ENCODE data around the gene CAPN10. TPM values are rescaled to one million over a fixed set of nuclear protein-coding genes. Genes with fewer than 3 reads are reported as not detected.

The CAPN10 gene
- total RNA-seq, 2 donors from 2014 or later = 64.2 to 82.9 TPM

GRCh38 chr2:240593026-240593702 is 6.6 kb downstream of the CAPN10 start:
- Mint-ChIP-seq H3K27me3 (no peaks in the 10 kb centered on the region), H3K4me3 (no peak overlapping the region), H3K36me3 (ENCODE audit: low read depth) (peaks cover 6% of the 10 kb centered on the region), H3K27ac (no peak overlapping the region), H3K4me1 (peaks cover 15% of the 10 kb centered on the region)
- no peaks in the 10 kb centered on the region for H3K9me3 ChIP-seq (ENCODE audit: control insufficient read depth, low read length, poor library complexity, severe bottlenecking)
- ATAC-seq = no peak
- no peak for DNase-seq

- Mint-ChIP-seq H3K36me3 (ENCODE audit: low read depth) (peaks cover 5% of the 10 kb centered on the region), H3K27ac (no peak overlapping the region), H3K27me3 (no peaks in the 10 kb centered on the region), H3K4me1 (peaks cover 8% of the 10 kb centered on the region), H3K4me3 (no peak overlapping the region)
- ATAC-seq = no peak
- H3K9me3 ChIP-seq (ENCODE audit: control insufficient read depth, low read length, poor library complexity, severe bottlenecking) = no peaks in the 10 kb centered on the region
- peak in 1 of 3 donors; percentile 9 for DNase-seq
Measured at GRCh38 chr2:240593703-240594451, 7.3 kb downstream of the CAPN10 start.

- ATAC-seq (no peak), DNase-seq (peak in 1 of 3 donors; percentile 11)
- H3K27me3 Mint-ChIP-seq = no peaks in the 10 kb centered on the region
- H3K36me3 Mint-ChIP-seq (ENCODE audit: low read depth) = peaks cover 5% of the 10 kb centered on the region
- H3K27ac Mint-ChIP-seq = no peak overlapping the region
- H3K4me3 Mint-ChIP-seq = no peak overlapping the region
- no peaks in the 10 kb centered on the region for H3K9me3 ChIP-seq (ENCODE audit: control insufficient read depth, low read length, poor library complexity, severe bottlenecking)
- H3K4me1 Mint-ChIP-seq = peaks cover 4% of the 10 kb centered on the region
Measured at GRCh38 chr2:240594511-240595380, 8.2 kb downstream of the CAPN10 start.

GRCh38 chr2:240595381-240596079 is 9.0 kb downstream of the CAPN10 start:
- no peaks in the 10 kb centered on the region for H3K9me3 ChIP-seq (ENCODE audit: control insufficient read depth, low read length, poor library complexity, severe bottlenecking)
- no peaks in the 10 kb centered on the region for H3K27me3 Mint-ChIP-seq
- H3K36me3 Mint-ChIP-seq (ENCODE audit: low read depth) = peaks cover 5% of the 10 kb centered on the region
- H3K4me1 Mint-ChIP-seq = peaks cover 7% of the 10 kb centered on the region
- DNase-seq = peak in 1 of 3 donors; percentile 7
- H3K27ac Mint-ChIP-seq = no peak overlapping the region
- no peak for ATAC-seq
- H3K4me3 Mint-ChIP-seq = no peak overlapping the region

- no peak for ATAC-seq
- H3K9me3 ChIP-seq (ENCODE audit: control insufficient read depth, low read length, poor library complexity, severe bottlenecking) = no peaks in the 10 kb centered on the region
- H3K36me3 Mint-ChIP-seq (ENCODE audit: low read depth) = peaks cover 5% of the 10 kb centered on the region
- H3K27me3 Mint-ChIP-seq = no peaks in the 10 kb centered on the region
- H3K4me3 Mint-ChIP-seq = no peak overlapping the region
- no peak overlapping the region for H3K27ac Mint-ChIP-seq
- H3K4me1 Mint-ChIP-seq = peaks cover 7% of the 10 kb centered on the region
- DNase-seq = peak in 2 of 3 donors; percentile 7 to 8
Measured at GRCh38 chr2:240596080-240596460, 9.5 kb downstream of the CAPN10 start.

GRCh38 chr2:240596491-240596931 is 10.0 kb downstream of the CAPN10 start:
- Mint-ChIP-seq H3K4me1 (peaks cover 6% of the 10 kb centered on the region), H3K27me3 (no peaks in the 10 kb centered on the region), H3K36me3 (ENCODE audit: low read depth) (peaks cover under 1% of the 10 kb centered on the region), H3K27ac (no peak overlapping the region), H3K4me3 (no peak overlapping the region)
- ATAC-seq = no peak
- DNase-seq = peak in 1 of 3 donors; percentile 5
- no peaks in the 10 kb centered on the region for H3K9me3 ChIP-seq (ENCODE audit: control insufficient read depth, low read length, poor library complexity, severe bottlenecking)

- Mint-ChIP-seq H3K36me3 (ENCODE audit: low read depth) (no peaks in the 10 kb centered on the region), H3K27me3 (no peaks in the 10 kb centered on the region)
- peak in 1 of 3 donors; percentile 5 for DNase-seq
Measured at GRCh38 chr2:240597054-240597418, 10.5 kb downstream of the CAPN10 start.

GRCh38 chr2:240597419-240598181 is 11.1 kb downstream of the CAPN10 start:
- H3K27me3 Mint-ChIP-seq = no peaks in the 10 kb centered on the region
- H3K4me3 Mint-ChIP-seq = no peak overlapping the region
- H3K4me1 Mint-ChIP-seq = peaks cover 5% of the 10 kb centered on the region
- no peak overlapping the region for H3K27ac Mint-ChIP-seq
- ATAC-seq = no peak
- DNase-seq = peak in 1 of 3 donors; percentile 6
- no peaks in the 10 kb centered on the region for H3K9me3 ChIP-seq (ENCODE audit: control insufficient read depth, low read length, poor library complexity, severe bottlenecking)
- no peaks in the 10 kb centered on the region for H3K36me3 Mint-ChIP-seq (ENCODE audit: low read depth)

More at GRCh38 chr2:240597054-240597418, 10.5 kb downstream of the CAPN10 start:
- peaks cover 5% of the 10 kb centered on the region for H3K4me1 Mint-ChIP-seq
- no peak for ATAC-seq
- no peak overlapping the region for H3K4me3 Mint-ChIP-seq
- no peaks in the 10 kb centered on the region for H3K9me3 ChIP-seq (ENCODE audit: control insufficient read depth, low read length, poor library complexity, severe bottlenecking)
- no peak overlapping the region for H3K27ac Mint-ChIP-seq

GRCh38 chr2:240598311-240598911 is 11.9 kb downstream of the CAPN10 start:
- H3K4me3 Mint-ChIP-seq = no peak overlapping the region
- no peaks in the 10 kb centered on the region for H3K9me3 ChIP-seq (ENCODE audit: control insufficient read depth, low read length, poor library complexity, severe bottlenecking)
- ATAC-seq (no peak), DNase-seq (peak in 2 of 3 donors; percentile 6 to 8)
- H3K36me3 Mint-ChIP-seq (ENCODE audit: low read depth) = no peaks in the 10 kb centered on the region
- no peaks in the 10 kb centered on the region for H3K27me3 Mint-ChIP-seq
- H3K27ac Mint-ChIP-seq = no peak overlapping the region
- peaks cover 3% of the 10 kb centered on the region for H3K4me1 Mint-ChIP-seq

GRCh38 chr2:240599141-240599583 is 12.6 kb downstream of the CAPN10 start:
- no peaks in the 10 kb centered on the region for H3K36me3 Mint-ChIP-seq (ENCODE audit: low read depth)
- H3K27ac Mint-ChIP-seq = no peak overlapping the region
- no peaks in the 10 kb centered on the region for H3K27me3 Mint-ChIP-seq

GRCh38 chr2:240600451-240600961 is 14.0 kb downstream of the CAPN10 start:
- no peaks in the 10 kb centered on the region for H3K27me3 Mint-ChIP-seq
- peaks cover 2% of the 10 kb centered on the region for H3K4me1 Mint-ChIP-seq
- no peak overlapping the region for H3K4me3 Mint-ChIP-seq
- ATAC-seq (no peak), DNase-seq (peak in 1 of 3 donors; percentile 3)
- no peaks in the 10 kb centered on the region for H3K36me3 Mint-ChIP-seq (ENCODE audit: low read depth)
- H3K27ac Mint-ChIP-seq = no peak overlapping the region
- H3K9me3 ChIP-seq (ENCODE audit: control insufficient read depth, low read length, poor library complexity, severe bottlenecking) = no peaks in the 10 kb centered on the region

More at GRCh38 chr2:240599141-240599583, 12.6 kb downstream of the CAPN10 start:
- peak in 1 of 3 donors; percentile 5 for DNase-seq
- no peak for ATAC-seq
- Mint-ChIP-seq H3K4me1 (peaks cover 2% of the 10 kb centered on the region), H3K4me3 (no peak overlapping the region)
- H3K9me3 ChIP-seq (ENCODE audit: control insufficient read depth, low read length, poor library complexity, severe bottlenecking) = no peaks in the 10 kb centered on the region
